ENCODE data around the gene TGFBR2.

Gene TGFBR2

GRCh38 chr3:30608598-30608947, 2.2 kb downstream of the TGFBR2 start:
- H3K4me1 Mint-ChIP-seq: peaks cover 50% of the 10 kb centered on the region
- peaks cover 12% of the 10 kb centered on the region for H3K27me3 Mint-ChIP-seq (ENCODE audit: low read depth)
- H3K36me3 Mint-ChIP-seq (ENCODE audit: low read depth): peaks cover 4% of the 10 kb centered on the region
- peak overlapping the region; percentile 78 to 85 (median 81) for H3K4me3 Mint-ChIP-seq
- H3K9me3 Mint-ChIP-seq: no peaks in the 10 kb centered on the region
- peak overlapping the region; percentile 23 to 59 (median 28) for H3K27ac Mint-ChIP-seq
- TF ChIP-seq CTCF (IDR thresholded peaks at IDR 0.05; ENCODE audit: unreplicated experiment in 3 of 3): no peak

GRCh38 chr3:30609930-30610701, 3.7 kb downstream of the TGFBR2 start:
- H3K36me3 Mint-ChIP-seq (ENCODE audit: low read depth): peaks cover 4% of the 10 kb centered on the region
- TF ChIP-seq CTCF (IDR thresholded peaks at IDR 0.05; ENCODE audit: unreplicated experiment in 3 of 3): no peak
- no peaks in the 10 kb centered on the region for H3K9me3 Mint-ChIP-seq
- peaks cover 7% of the 10 kb centered on the region for H3K27me3 Mint-ChIP-seq (ENCODE audit: low read depth)
- H3K27ac Mint-ChIP-seq: peak overlapping the region in 2 of 3 experiments; percentile 5 to 7
- peaks cover 50% of the 10 kb centered on the region for H3K4me1 Mint-ChIP-seq
- peak overlapping the region; percentile 52 to 76 (median 74) for H3K4me3 Mint-ChIP-seq

- Mint-ChIP-seq H3K27ac (no peak overlapping the region), H3K4me3 (peak overlapping the region in 2 of 3 experiments; percentile 20 to 76)
- TF ChIP-seq CTCF (IDR thresholded peaks at IDR 0.05; ENCODE audit: unreplicated experiment in 3 of 3): no peak
Measured at GRCh38 chr3:30610702-30611368, 4.4 kb downstream of the TGFBR2 start.

GRCh38 chr3:30611613-30612436, 5.4 kb downstream of the TGFBR2 start:
- Mint-ChIP-seq H3K4me1 (peaks cover 46% of the 10 kb centered on the region), H3K4me3 (no peak overlapping the region), H3K36me3 (ENCODE audit: low read depth) (peaks cover 4% of the 10 kb centered on the region), H3K27ac (no peak overlapping the region), H3K27me3 (ENCODE audit: low read depth) (no peaks in the 10 kb centered on the region), H3K9me3 (no peaks in the 10 kb centered on the region)
- TF ChIP-seq CTCF (IDR thresholded peaks at IDR 0.05; ENCODE audit: unreplicated experiment in 3 of 3): no peak

More at GRCh38 chr3:30610702-30611368, 4.4 kb downstream of the TGFBR2 start:
- H3K9me3 Mint-ChIP-seq: no peaks in the 10 kb centered on the region
- H3K27me3 Mint-ChIP-seq (ENCODE audit: low read depth): peaks cover 6% of the 10 kb centered on the region
- H3K36me3 Mint-ChIP-seq (ENCODE audit: low read depth): peaks cover 4% of the 10 kb centered on the region
- H3K4me1 Mint-ChIP-seq: peaks cover 47% of the 10 kb centered on the region

- Mint-ChIP-seq H3K36me3 (ENCODE audit: low read depth) (peaks cover 4% of the 10 kb centered on the region), H3K4me3 (no peak overlapping the region), H3K27ac (no peak overlapping the region), H3K9me3 (no peaks in the 10 kb centered on the region), H3K27me3 (ENCODE audit: low read depth) (no peaks in the 10 kb centered on the region), H3K4me1 (peaks cover 47% of the 10 kb centered on the region)
- no peak for TF ChIP-seq CTCF (IDR thresholded peaks at IDR 0.05; ENCODE audit: unreplicated experiment in 3 of 3)
Measured at GRCh38 chr3:30612437-30613132, 6.2 kb downstream of the TGFBR2 start.

All from nephron (organoid).